Adipocyte (in vitro differentiated cells): ENCODE measurements around the gene TMED7.
A peak's percentile ranks its signal among the peaks of the same experiment; 100 is the strongest.
"Not testable (repeated sequence)": the region's sequence is repeated elsewhere in the genome, so short reads cannot be mapped to it uniquely, and the experiment has no call there.

ENCODE experiments used
- DNase-seq: peaks from one replicate; pipeline ENCODE4 v3.0.0-alpha.2; 2015; ENCODE audit warnings: low read depth
- H3K27me3 ChIP-seq: replicated peaks from 2 replicates; pipeline ENCODE4 v1.7.0; 2013; ENCODE audit warnings: mild to moderate bottlenecking, low read length, moderate library complexity; ENCODE audit not compliant: control insufficient read depth, insufficient read depth
- H3K36me3 ChIP-seq: 2 replicates; pipeline ENCODE4 v1.7.0; 2013; ENCODE audit warnings: low read length, mild to moderate bottlenecking, moderate library complexity; ENCODE audit not compliant: control insufficient read depth, insufficient read depth, severe bottlenecking
- H3K4me1 ChIP-seq: 2 replicates; pipeline ENCODE4 v1.7.0; 2013; ENCODE audit warnings: mild to moderate bottlenecking, low read length, moderate library complexity; ENCODE audit not compliant: control insufficient read depth, insufficient read depth
- H3K4me3 ChIP-seq: 2 replicates; pipeline ENCODE4 v1.7.0; 2013; ENCODE audit warnings: mild to moderate bottlenecking, low read length, moderate library complexity
- H3K9ac ChIP-seq: 2 replicates; pipeline ENCODE4 v1.7.0; 2013; ENCODE audit warnings: mild to moderate bottlenecking, low read length, moderate library complexity
- H3K9me3 ChIP-seq: 2 replicates; pipeline ENCODE4 v1.7.0; 2013; ENCODE audit warnings: mild to moderate bottlenecking, low read length, moderate library complexity; ENCODE audit not compliant: control insufficient read depth

TMED7 gene

DNA sequence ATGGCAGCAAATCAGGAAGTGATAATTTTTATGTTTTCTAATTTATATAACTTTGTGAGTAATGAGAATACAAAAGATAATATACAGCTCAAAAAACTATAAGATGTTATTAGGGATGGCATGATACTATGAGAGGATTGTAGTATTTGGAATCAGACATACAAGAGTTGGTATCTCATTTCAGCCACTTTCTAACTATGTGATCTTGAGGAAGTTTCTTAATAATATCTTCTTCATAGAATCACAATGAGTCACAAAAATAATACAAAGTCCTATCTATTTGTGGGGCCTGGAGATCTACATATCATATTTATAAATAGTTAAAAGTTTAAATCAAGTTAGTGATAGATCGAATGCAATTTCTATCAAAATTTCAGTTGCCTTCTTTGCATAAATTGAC is 23.7 kb upstream of the TMED7 start:
- Histone ChIP-seq H3K9ac (no peak overlapping the region), H3K4me1 (peaks cover 25% of the 10 kb centered on the region), H3K27me3 (peaks cover 3% of the 10 kb centered on the region), H3K36me3 (no peaks in the 10 kb centered on the region), H3K9me3 (no peaks in the 10 kb centered on the region), H3K4me3 (no peak overlapping the region)
- peak; percentile 14 for DNase-seq

DNA sequence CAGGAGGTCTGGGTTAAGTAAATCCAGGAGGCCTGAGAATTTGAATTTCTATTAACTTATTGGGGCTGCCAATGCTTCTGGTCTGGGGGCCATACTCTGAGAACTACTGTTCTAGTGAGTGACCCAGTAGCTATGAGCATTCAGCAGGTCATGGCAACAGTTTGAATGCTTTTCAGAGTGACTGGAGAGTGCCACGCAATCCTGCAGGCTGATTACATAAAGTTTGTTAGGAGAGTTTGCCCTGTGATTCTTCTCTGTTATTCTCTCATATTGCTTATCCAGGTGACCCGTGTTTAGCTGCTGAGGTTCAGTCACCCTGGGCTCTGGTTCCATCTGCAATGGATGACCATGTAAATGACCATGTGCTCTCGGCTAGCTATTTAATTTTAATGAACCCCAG is 22.2 kb upstream of the TMED7 start:
- no peak overlapping the region for H3K4me3 ChIP-seq
- H3K4me1 ChIP-seq = peaks cover 25% of the 10 kb centered on the region
- H3K9me3 ChIP-seq = no peaks in the 10 kb centered on the region
- no peak for DNase-seq
- peaks cover 3% of the 10 kb centered on the region for H3K27me3 ChIP-seq
- no peak overlapping the region for H3K9ac ChIP-seq
- H3K36me3 ChIP-seq = no peaks in the 10 kb centered on the region

GRCh38 chr5:115645386-115645785 is 19.6 kb upstream of the TMED7 start:
- H3K36me3 ChIP-seq, H3K4me3 ChIP-seq, H3K9me3 ChIP-seq, H3K9ac ChIP-seq, DNase-seq, H3K27me3 ChIP-seq: not testable (repeated sequence)
- H3K4me1 ChIP-seq = peaks cover 25% of the 10 kb centered on the region

- H3K4me1 ChIP-seq = peaks cover 15% of the 10 kb centered on the region
- H3K4me3 ChIP-seq = no peak overlapping the region
- H3K27me3 ChIP-seq = peaks cover 3% of the 10 kb centered on the region
These were observed 18.2 kb upstream of the TMED7 start for GRCh38 chr5:115644046-115644445.

DNA sequence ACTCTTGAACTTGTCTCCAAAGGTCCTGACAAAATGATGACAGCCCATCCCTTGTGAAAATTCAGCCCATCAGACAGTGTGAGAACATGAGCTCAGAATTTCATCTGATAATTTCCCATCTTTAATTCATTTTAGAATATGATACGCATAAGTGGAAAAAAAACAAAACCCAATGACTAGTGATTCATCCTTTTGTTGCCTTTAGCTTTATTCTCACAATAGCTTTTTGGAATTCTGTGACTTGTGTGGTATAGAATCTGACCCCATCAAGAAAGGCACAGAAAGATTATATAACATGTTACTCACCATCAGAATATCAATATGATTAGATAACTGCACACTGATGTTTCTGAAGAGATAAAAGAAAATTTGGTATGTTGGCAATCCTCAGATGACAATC is 16.1 kb upstream of the TMED7 start:
- Histone ChIP-seq H3K9me3 (no peaks in the 10 kb centered on the region), H3K4me3 (no peak overlapping the region), H3K9ac (no peak overlapping the region), H3K36me3 (no peaks in the 10 kb centered on the region), H3K27me3 (peaks cover 3% of the 10 kb centered on the region), H3K4me1 (no peaks in the 10 kb centered on the region)
- DNase-seq = peak; percentile 59

More at GRCh38 chr5:115644046-115644445, 18.2 kb upstream of the TMED7 start:
- no peak overlapping the region for H3K9ac ChIP-seq
- H3K36me3 ChIP-seq = no peaks in the 10 kb centered on the region
- no peak for DNase-seq
- no peaks in the 10 kb centered on the region for H3K9me3 ChIP-seq

GRCh38 chr5:115640274-115640673 is 14.4 kb upstream of the TMED7 start:
- DNase-seq = no peak
- no peak overlapping the region for H3K9ac ChIP-seq
- H3K4me1 ChIP-seq = no peaks in the 10 kb centered on the region
- H3K36me3 ChIP-seq = no peaks in the 10 kb centered on the region
- no peak overlapping the region for H3K4me3 ChIP-seq
- H3K9me3 ChIP-seq = no peaks in the 10 kb centered on the region
- peaks cover 3% of the 10 kb centered on the region for H3K27me3 ChIP-seq

DNA sequence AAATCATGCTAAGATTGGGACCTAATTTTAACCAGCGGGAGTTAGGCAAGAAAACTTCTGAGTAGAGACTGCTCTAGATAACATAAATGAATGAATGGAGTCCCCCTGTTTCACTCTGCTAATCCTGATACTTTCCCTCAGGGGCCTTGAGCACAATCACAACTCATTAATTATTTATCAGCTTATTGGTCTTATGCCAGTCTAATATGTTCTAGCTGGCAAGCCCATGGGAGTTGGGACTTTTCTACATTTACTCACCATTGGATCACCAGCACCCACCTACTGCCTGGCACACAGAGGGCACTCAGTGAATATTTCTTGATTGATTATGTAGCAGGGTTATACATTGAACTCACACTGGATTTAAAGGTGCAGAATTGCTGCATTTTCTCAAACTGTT is 13.5 kb upstream of the TMED7 start:
- no peaks in the 10 kb centered on the region for H3K36me3 ChIP-seq
- no peaks in the 10 kb centered on the region for H3K9me3 ChIP-seq
- H3K27me3 ChIP-seq = no peaks in the 10 kb centered on the region
- H3K9ac ChIP-seq = no peak overlapping the region
- no peaks in the 10 kb centered on the region for H3K4me1 ChIP-seq
- H3K4me3 ChIP-seq = no peak overlapping the region
- no peak for DNase-seq

- DNase-seq = no peak
- no peak overlapping the region for H3K9ac ChIP-seq
- H3K9me3 ChIP-seq = no peaks in the 10 kb centered on the region
- H3K4me1 ChIP-seq = peaks cover 3% of the 10 kb centered on the region
- no peaks in the 10 kb centered on the region for H3K27me3 ChIP-seq
- H3K36me3 ChIP-seq = no peaks in the 10 kb centered on the region
- no peak overlapping the region for H3K4me3 ChIP-seq
These were observed 11.7 kb upstream of the TMED7 start for GRCh38 chr5:115637507-115637906.

GRCh38 chr5:115636008-115636407 is 10.2 kb upstream of the TMED7 start:
- Histone ChIP-seq H3K4me1 (peaks cover 3% of the 10 kb centered on the region), H3K4me3 (no peak overlapping the region), H3K27me3 (no peaks in the 10 kb centered on the region), H3K36me3 (no peaks in the 10 kb centered on the region), H3K9me3 (no peaks in the 10 kb centered on the region), H3K9ac (no peak overlapping the region)
- no peak for DNase-seq

DNA sequence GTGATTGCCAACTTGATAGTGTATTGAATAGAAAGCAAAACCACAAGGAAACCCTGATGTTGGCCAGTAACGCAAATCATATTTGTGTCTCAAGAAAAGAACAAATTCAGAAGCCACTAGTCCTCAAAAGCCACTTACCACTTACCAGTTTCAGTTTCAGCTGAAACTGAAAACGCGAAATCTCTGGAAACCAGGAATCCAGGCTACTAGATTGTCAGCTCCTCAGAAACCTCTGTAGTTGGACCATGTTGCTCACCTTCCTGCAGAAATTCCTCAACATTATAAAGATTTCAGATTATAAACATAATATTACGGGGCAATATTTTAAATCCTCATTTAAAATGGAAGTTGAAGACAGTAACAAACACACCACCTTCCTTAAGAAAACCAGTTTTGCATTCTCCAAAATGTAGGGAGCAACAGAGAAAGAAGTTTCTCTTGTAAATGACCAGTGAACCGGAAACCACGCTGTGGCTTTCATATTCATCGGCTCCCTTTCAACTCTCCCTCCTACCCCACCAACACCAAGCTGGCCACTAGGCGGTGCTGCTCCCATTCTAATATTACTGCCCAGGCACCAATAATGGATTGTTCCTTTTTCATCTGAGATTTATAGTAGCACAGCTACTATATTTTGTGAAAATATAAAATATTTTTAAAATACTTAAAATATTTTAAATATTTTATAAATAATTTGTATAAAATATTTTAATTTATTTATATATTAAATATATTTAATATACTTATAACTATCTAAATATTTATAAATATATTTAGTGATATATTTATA is 8.7 kb upstream of the TMED7 start:
- H3K4me1 ChIP-seq = peaks cover 3% of the 10 kb centered on the region
- H3K27me3 ChIP-seq = no peaks in the 10 kb centered on the region
- H3K36me3 ChIP-seq = no peaks in the 10 kb centered on the region
- DNase-seq = peak; percentile 95
- H3K9me3 ChIP-seq = no peaks in the 10 kb centered on the region
- H3K9ac ChIP-seq = peak overlapping the region; percentile 88
- H3K4me3 ChIP-seq = peak overlapping the region; percentile 85

DNA sequence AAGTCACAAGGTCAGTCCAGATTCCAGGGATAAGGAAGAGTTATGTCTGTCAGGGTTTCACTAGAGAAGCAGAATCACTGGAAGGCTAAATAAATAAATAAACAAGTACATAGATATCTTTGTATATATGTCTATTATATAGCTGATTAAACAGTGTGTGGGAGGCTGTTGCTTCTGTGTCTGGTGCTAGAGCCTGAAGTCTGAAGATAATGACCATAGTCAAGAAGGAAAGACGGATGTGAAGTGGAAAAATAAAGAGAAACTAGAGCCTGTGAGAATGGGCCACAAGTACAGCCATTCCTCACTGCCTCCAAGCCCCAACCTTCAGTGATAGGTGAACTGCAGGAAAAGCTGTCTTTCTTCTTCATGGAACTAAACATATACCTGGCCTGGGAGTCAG is 4.1 kb upstream of the TMED7 start:
- Histone ChIP-seq H3K4me1 (peaks cover 9% of the 10 kb centered on the region), H3K9me3 (no peaks in the 10 kb centered on the region), H3K4me3 (no peak overlapping the region), H3K27me3 (no peaks in the 10 kb centered on the region), H3K9ac (no peak overlapping the region), H3K36me3 (no peaks in the 10 kb centered on the region)
- no peak for DNase-seq
